Dermis microvascular lymphatic vessel endothelial cell (primary cell): Measurements from ENCODE around the gene ZNF385B. TPM values are rescaled to one million over a fixed set of nuclear protein-coding genes. Genes with fewer than 3 reads are reported as not detected.

Experiments
- DNase-seq, 2 donors: peaks; one replicate each; pipeline versions ENCODE4 v3.0.0 to v3.0.0-alpha.2; 2010; ENCODE audit warnings: low read depth in 2 of 2
- total RNA-seq: library from RNA; depleted of rRNA; stranded (reverse); fragments of >200 nt; gene quantifications from 2 replicates; pipeline ENCODE4 v1.2.1, GENCODE V29; 2014

Gene ZNF385B
- total RNA-seq, 1 donor from 2014 or later = not detected

GRCh38 chr2:179393481-179393880, 467.9 kb downstream of the ZNF385B start:
- DNase-seq = no peak

Other genes starting within 250 kb of the ZNF385B start
- gene CWC22, start 145.7 kb upstream of the ZNF385B start, total RNA-seq = 10.1 TPM in 2 replicates